Measurements from ENCODE around the gene ITPRIPL2. TPM values are rescaled to one million over a fixed set of nuclear protein-coding genes. Genes with fewer than 3 reads are reported as not detected.

Gene ITPRIPL2
- 40.9 and 53.1 TPM in 2 replicates for total RNA-seq

GRCh38 chr16:19113577-19114358, at the start of gene ITPRIPL2:
Gene ITPRIPL2 (plus strand): TSS chr16:19113964. CDS start chr16:19114462, 498 bp downstream.

GRCh38 chr16:19067349-19068236, 46.2 kb upstream of the ITPRIPL2 start, which contains the start of gene COQ7:
Gene COQ7 (plus strand): TSS chr16:19067614. CDS start chr16:19067665, 51 bp downstream.

GRCh38 chr16:19167710-19168370, 54.1 kb downstream of the ITPRIPL2 start, which contains the start of gene SYT17:
Gene SYT17 (plus strand): TSS chr16:19168240. CDS start chr16:19168647, 407 bp downstream.

Other genes starting within 250 kb of the ITPRIPL2 start
- gene SMG1, start 187.6 kb upstream of the ITPRIPL2 start, total RNA-seq: 49.1 and 57.2 TPM in 2 replicates
- 0.56 and 0.77 TPM in 2 replicates for gene TMC7, start 130.0 kb upstream of the ITPRIPL2 start, total RNA-seq
- gene COQ7, start 46.4 kb upstream of the ITPRIPL2 start, total RNA-seq: 11.8 and 13.8 TPM in 2 replicates
- gene SYT17, start 54.3 kb downstream of the ITPRIPL2 start, total RNA-seq: under 0.01 TPM in 2 replicates
- under 0.01 TPM in 1 of 2 replicates, not detected in the other for gene CLEC19A, start 171.8 kb downstream of the ITPRIPL2 start, total RNA-seq